NK-92 (cell line): Measurements from ENCODE around the gene TMCO4.
"Not testable (repeated sequence)": the region's sequence is repeated elsewhere in the genome, so short reads cannot be mapped to it uniquely, and the experiment has no call there.

Experiments
- DNase-seq: peaks from one replicate; lab custom pipeline; 2025; ENCODE audit not compliant: unreplicated experiment; lab: John Stamatoyannopoulos, UW

The TMCO4 gene

GRCh38 chr1:19799230-19800075 is at the start of gene TMCO4:
Gene TMCO4 (minus strand): TSS chr1:19799916. CDS start chr1:19780758, 19,158 bp downstream.
- DNase-seq, result no peak

GRCh38 chr1:19849307-19849706 is 49.6 kb upstream of the TMCO4 start:
- not testable (repeated sequence) for DNase-seq

- DNase-seq, result not testable (repeated sequence)
Measured at GRCh38 chr1:19847334-19847733, 47.6 kb upstream of the TMCO4 start.

DNA sequence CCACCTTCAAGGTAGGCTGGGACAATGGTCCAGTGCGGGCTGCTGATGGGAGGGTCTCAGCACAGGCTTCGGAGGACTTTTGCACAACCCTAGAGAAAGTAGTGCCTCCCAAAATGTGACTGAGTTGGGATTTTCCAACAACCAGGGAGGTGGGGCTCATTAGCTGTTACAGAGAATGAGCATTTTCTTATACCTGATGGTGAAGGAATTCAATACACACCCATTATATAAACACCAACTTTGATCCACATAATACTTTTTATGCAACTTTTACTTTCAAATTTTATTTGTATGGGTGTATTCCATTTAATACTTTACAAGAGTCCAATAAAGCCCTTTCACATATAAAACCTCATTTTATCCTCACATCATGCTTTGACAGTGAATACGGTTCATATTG is 46.6 kb upstream of the TMCO4 start:
- no peak for DNase-seq

DNA sequence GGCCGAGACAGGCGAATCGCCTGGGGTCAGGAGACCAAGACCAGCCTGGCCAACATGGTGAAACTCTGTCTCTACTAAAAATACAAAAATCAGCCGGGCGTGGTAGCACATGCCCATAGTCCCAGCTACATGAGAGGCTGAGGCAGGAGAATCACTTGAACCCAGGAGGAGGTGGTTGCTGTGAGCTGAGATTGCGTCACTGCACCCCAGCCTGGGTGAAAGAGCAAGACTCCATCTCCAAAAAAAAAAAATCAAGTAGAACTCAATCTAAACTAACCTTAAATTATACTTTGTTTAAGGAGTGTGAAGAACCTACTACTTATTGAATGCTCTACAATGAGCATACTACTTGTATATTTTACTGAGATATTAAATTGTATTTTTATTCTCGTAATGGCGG is 45.8 kb upstream of the TMCO4 start:
- no peak for DNase-seq

GRCh38 chr1:19844731-19845495 is 45.2 kb upstream of the TMCO4 start:
- no peak for DNase-seq

GRCh38 chr1:19840228-19840627 is 40.5 kb upstream of the TMCO4 start:
- DNase-seq, result no peak

- DNase-seq, result no peak
Measured at GRCh38 chr1:19837866-19838265, 38.1 kb upstream of the TMCO4 start.

DNA sequence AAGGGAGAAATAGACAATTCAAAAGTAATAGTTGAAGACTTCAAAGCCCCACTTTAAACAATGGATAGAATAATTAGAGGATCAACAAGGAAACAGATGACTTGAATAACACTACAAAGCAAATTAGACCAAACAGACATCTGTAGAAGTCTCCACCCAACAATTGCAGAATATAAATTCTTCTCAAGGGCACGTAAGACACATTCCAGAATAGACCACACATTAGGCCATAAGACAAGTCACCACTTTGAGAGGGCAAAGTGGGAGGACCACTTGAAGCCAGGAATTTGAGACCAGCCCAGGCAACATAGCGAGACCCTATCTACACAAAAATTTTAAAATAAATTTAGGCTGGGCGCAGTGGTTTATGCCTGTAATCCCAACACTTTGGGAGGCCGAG is 35.9 kb upstream of the TMCO4 start:
- DNase-seq, result no peak

DNA sequence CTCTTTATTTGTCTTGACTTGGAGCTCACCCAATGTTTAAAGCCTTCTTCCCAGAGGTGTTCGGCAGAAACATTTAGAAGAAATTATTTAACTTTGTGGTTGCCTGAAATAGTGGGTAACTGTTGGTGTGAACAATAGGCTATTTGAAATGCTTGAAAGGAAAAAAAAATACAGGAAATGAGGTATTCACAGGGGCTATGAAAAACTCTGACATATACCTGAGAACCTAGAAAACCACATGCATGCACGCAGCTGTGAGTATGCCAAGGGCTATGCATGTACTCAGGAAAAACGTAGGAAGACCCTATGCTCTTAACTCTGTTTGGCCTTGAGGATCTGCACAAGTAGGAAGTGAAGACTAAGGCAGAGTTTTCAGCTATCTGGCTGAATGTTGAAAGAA is 31.7 kb upstream of the TMCO4 start:
- DNase-seq, result no peak

GRCh38 chr1:19828546-19828945 is 28.8 kb upstream of the TMCO4 start:
- no peak for DNase-seq

GRCh38 chr1:19825298-19825697 is 25.6 kb upstream of the TMCO4 start:
- DNase-seq, result no peak

DNA sequence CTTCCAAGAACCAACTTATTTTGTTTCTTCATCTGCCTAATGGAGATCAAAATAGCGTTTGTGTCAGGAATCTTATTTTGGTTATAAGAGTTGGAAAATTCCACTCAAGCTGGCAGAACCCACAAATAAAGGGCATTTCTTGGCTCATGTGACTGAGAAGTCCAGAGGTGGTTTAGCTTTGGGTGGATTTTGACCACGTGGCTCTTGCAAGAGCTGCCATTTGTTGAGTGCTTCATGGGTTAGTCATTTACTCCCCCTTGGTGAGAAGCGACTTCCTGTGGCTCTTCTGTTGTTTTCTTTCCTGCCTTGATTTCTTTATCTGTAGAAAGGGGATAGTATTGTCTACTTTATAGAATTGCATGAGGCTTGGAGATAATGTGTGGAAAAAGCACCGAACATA is 24.8 kb upstream of the TMCO4 start:
- no peak for DNase-seq

DNA sequence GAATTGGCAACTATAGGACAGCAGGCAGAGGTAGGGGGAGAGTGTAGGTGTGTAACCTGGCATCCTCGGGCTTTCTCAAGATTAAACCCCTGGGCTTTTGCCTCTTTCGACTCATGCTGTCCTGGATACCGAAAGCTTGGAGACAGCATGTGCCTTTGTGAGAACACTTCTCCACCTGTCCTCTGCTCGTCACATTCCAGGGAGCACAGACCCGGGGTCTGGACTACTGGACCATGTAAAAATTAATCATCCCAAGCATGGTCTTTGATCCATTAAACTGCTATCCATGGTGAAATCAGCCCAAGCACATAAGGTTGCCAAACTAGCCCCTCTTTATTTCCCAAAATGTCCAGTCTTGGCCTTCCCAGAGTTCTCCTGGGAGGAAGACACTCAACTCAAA is 24.3 kb upstream of the TMCO4 start:
- no peak for DNase-seq

- DNase-seq, result no peak
Measured at GRCh38 chr1:19819701-19820100, 20.0 kb upstream of the TMCO4 start.

- DNase-seq, result no peak
Measured at GRCh38 chr1:19818324-19818723, 18.6 kb upstream of the TMCO4 start.

DNA sequence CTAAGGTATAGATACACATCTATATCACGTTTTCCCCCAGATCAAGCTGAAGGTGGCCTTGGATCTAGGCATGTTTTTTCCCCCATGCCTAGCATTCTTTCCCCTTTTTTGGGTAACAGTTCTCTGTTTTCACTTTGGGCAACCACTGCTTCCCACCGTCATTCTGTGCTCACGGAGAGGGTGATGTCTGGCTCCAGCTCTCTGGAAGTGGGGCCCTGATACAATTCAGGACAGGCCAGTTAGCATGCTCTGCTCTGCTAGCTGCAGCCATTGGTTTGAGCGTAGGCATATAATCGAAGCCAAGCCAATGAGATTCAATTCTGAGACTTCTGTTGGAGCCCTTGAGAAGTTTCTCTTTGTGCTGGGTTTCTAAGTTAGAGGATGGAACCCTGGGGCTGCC is 17.4 kb upstream of the TMCO4 start:
- DNase-seq, result no peak

GRCh38 chr1:19816737-19817086 is 17.0 kb upstream of the TMCO4 start:
- DNase-seq, result not testable (repeated sequence)

GRCh38 chr1:19815801-19816736 is 16.4 kb upstream of the TMCO4 start:
- DNase-seq, result no peak

GRCh38 chr1:19814681-19815503 is 15.2 kb upstream of the TMCO4 start, which contains the start of gene RNF186:
Gene RNF186 (minus strand): TSS chr1:19815283. CDS start chr1:19815101, 182 bp downstream.
- DNase-seq, result no peak
